ENCODE results near the gene RBKS. TPM values are rescaled to one million over a fixed set of nuclear protein-coding genes. Genes with fewer than 3 reads are reported as not detected.

RBKS gene
- polyA plus RNA-seq, 1 of the 3 experiments (the other 2 are of a cell fraction), result 7.4 TPM

DNA sequence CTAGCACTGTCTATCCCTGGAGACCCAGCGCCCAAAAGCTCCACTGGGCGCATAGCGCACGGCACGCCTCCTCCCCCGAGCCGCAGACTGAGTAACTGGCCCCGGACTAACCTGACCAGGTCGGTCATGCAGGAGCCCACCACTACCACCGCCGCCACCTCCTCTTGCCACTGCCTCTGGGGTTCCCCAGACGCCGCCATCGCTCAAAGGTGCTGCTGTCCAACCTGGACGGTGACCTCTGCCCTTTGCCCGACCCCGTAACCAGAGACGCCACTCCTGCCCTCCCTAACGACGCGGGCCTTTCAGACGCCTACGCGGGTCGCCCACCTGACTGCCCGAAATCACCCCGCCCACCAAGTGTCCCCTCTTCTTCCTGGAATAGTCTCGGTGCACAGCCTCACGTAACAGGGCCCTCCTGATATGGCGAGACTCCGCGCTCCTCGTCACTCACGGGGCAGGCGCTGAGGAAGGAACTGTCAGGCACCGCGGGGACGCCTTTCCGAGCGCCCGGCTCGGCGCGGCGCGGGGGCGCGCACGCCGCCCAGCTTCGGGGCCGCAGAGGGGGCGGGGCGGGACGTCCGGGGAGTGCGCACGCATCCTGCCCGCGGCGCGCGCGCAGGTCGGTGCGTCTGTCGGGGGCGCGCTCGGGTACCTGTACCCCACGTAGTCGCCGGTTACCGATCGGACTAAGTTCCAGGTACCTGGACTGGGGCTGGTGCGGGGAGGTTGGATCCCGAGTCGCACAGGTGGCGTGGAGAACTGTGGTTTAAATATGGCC lies at the start of gene RBKS, which contains the start of gene BABAM2 (continued):
- TF ChIP-seq EP300 (IDR thresholded peaks at IDR 0.05; ENCODE audit: borderline replicate concordance in 1 of 2, low read depth in 1 of 2, low read length in 1 of 2), result 0 out of 4 replicates have a peak, but pooled peaks of 1 of the 2 experiments have one; percentile 7
- TF ChIP-seq GABPA (IDR thresholded peaks at IDR 0.05; ENCODE audit: low read depth), result no peak
- TF ChIP-seq ELF1 (IDR thresholded peaks at IDR 0.05), result no peak
- TF ChIP-seq NRF1 (IDR thresholded peaks at IDR 0.05; ENCODE audit: low read depth, low read length), result peak; percentile 85
- TF ChIP-seq GATA2 (CRISPR knock-in tag; IDR thresholded peaks at IDR 0.05), result no peak
- no peak for TF ChIP-seq TCF12 (IDR thresholded peaks at IDR 0.05)
- TF ChIP-seq, protein P1, sequence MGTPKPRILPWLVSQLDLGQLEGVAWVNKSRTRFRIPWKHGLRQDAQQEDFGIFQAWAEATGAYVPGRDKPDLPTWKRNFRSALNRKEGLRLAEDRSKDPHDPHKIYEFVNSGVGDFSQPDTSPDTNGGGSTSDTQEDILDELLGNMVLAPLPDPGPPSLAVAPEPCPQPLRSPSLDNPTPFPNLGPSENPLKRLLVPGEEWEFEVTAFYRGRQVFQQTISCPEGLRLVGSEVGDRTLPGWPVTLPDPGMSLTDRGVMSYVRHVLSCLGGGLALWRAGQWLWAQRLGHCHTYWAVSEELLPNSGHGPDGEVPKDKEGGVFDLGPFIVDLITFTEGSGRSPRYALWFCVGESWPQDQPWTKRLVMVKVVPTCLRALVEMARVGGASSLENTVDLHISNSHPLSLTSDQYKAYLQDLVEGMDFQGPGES (IDR thresholded peaks at IDR 0.05; ENCODE audit: low read depth, low read length), result no peak
- peak; percentile 60; the same call in 1 of the 2 replicates for TF ChIP-seq SIN3A (IDR thresholded peaks at IDR 0.05; ENCODE audit: borderline replicate concordance, low read depth, low read length)
- no peak for TF ChIP-seq RAD21 (IDR thresholded peaks at IDR 0.05; ENCODE audit: low read length)
- no peak for TF ChIP-seq YY1 (IDR thresholded peaks at IDR 0.05; ENCODE audit: low read depth)
- no peak for TF ChIP-seq FOXM1 (IDR thresholded peaks at IDR 0.05; ENCODE audit: low read depth)
- peak; percentile 91 for TF ChIP-seq RXRA (IDR thresholded peaks at IDR 0.05; ENCODE audit: borderline replicate concordance, low read depth)
- no peak for TF ChIP-seq JUND (IDR thresholded peaks at IDR 0.05)
- peak; percentile 53; the same call in 1 of the 2 replicates for TF ChIP-seq TAF1 (IDR thresholded peaks at IDR 0.05; ENCODE audit: borderline replicate concordance, low read depth, low read length)
- peak; percentile 46; the same call in 1 of the 2 replicates for TF ChIP-seq FOXJ3 (CRISPR knock-in tag; IDR thresholded peaks at IDR 0.05)

DNA sequence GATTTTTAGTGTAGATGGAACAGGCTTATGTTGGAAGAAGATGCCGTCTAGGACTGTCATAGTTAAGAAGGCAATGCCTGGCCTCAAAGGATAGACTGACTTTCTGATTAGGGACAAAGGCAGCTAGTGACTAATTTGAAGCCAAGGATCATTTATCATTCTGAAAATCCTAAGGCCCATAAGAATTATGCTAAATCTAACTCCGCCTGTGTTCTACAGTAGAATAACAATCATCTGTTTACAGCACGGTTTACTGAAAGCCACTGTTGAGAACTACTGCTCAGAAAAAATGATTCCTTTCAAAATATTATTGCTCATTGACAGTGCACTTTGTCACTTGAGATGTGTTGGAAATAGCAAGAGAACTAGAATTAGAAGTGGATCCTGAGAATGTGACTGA lies 44.8 kb upstream of the RBKS start:
- CTCF ChIA-PET, result no interaction called here
- no peak for DNase-seq
- H4K20me1 ChIP-seq (ENCODE audit: insufficient read depth), result no peaks in the 10 kb centered on the region
- H3K9me3 ChIP-seq, result no peaks in the 10 kb centered on the region
- no peak overlapping the region for H3K27ac ChIP-seq (ENCODE audit: low read depth in 2 of 2, low read length in 1 of 2)
- no peak for TF ChIP-seq FOXJ3 (CRISPR knock-in tag; IDR thresholded peaks at IDR 0.05)
- no peak for TF ChIP-seq FOXM1 (IDR thresholded peaks at IDR 0.05; ENCODE audit: low read depth)
- no peak for TF ChIP-seq TAF1 (IDR thresholded peaks at IDR 0.05; ENCODE audit: borderline replicate concordance, low read depth, low read length)
- TF ChIP-seq EZH2phosphoT487 (IDR thresholded peaks at IDR 0.05; ENCODE audit: borderline replicate concordance, low read depth), result no peak
- TF ChIP-seq, protein P2, sequence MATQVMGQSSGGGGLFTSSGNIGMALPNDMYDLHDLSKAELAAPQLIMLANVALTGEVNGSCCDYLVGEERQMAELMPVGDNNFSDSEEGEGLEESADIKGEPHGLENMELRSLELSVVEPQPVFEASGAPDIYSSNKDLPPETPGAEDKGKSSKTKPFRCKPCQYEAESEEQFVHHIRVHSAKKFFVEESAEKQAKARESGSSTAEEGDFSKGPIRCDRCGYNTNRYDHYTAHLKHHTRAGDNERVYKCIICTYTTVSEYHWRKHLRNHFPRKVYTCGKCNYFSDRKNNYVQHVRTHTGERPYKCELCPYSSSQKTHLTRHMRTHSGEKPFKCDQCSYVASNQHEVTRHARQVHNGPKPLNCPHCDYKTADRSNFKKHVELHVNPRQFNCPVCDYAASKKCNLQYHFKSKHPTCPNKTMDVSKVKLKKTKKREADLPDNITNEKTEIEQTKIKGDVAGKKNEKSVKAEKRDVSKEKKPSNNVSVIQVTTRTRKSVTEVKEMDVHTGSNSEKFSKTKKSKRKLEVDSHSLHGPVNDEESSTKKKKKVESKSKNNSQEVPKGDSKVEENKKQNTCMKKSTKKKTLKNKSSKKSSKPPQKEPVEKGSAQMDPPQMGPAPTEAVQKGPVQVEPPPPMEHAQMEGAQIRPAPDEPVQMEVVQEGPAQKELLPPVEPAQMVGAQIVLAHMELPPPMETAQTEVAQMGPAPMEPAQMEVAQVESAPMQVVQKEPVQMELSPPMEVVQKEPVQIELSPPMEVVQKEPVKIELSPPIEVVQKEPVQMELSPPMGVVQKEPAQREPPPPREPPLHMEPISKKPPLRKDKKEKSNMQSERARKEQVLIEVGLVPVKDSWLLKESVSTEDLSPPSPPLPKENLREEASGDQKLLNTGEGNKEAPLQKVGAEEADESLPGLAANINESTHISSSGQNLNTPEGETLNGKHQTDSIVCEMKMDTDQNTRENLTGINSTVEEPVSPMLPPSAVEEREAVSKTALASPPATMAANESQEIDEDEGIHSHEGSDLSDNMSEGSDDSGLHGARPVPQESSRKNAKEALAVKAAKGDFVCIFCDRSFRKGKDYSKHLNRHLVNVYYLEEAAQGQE (IDR thresholded peaks at IDR 0.05; ENCODE audit: low read depth, low read length), result no peak
- no peaks in the 10 kb centered on the region for H3K9me2 ChIP-seq
- no peak overlapping the region for H3K9ac ChIP-seq
- WGBS (ENCODE audit: low lambda C conversion rate), result 90% methylated on average over 3 of the region's 3 CpGs
- peaks cover 0 to 9% of the 10 kb centered on the region in 2 experiments for H3K36me3 ChIP-seq (replicated peaks in 1 of 2; ENCODE audit: control insufficient read depth in 1 of 2, insufficient read depth in 2 of 2, low read length in 1 of 2)
- peaks cover 0 to 4% of the 10 kb centered on the region in 2 experiments; a peak in 1 of 4 replicates for H3K4me1 ChIP-seq (ENCODE audit: control insufficient read depth in 1 of 2, insufficient read depth in 2 of 2, low read depth in 1 of 2, low read length in 1 of 2)
- POLR2A ChIA-PET, result interaction anchor here (0.6 kb wide), 1 partner anchor 82 kb away, joined by 4 read pairs; no protein-coding TSS in a partner anchor
- H2AFZ ChIP-seq (ENCODE audit: low read depth), result no peak overlapping the region
- no peaks in the 10 kb centered on the region for H3K79me2 ChIP-seq (ENCODE audit: insufficient read depth)
- H3F3A ChIP-seq (replicated peaks; ENCODE audit: insufficient read depth), result no peaks in the 10 kb centered on the region
- no peak overlapping the region for H3K4me2 ChIP-seq
- no peaks in the 10 kb centered on the region for H3K27me3 ChIP-seq (ENCODE audit: insufficient read depth)
- H3K4me3 ChIP-seq (ENCODE audit: low read depth in 2 of 2, low read length in 1 of 2), result no peak overlapping the region

All from SK-N-SH (cell line).